GM19438 (cell line): ENCODE measurements around the gene ARMS2.

Experiments used
- ATAC-seq: cut with Tn5 transposase; IDR thresholded peaks from one replicate; pipeline ENCODE4 v1.9.1; 2021; ENCODE audit warnings: low read depth; ENCODE audit not compliant: unreplicated experiment

ARMS2 gene, protein sequence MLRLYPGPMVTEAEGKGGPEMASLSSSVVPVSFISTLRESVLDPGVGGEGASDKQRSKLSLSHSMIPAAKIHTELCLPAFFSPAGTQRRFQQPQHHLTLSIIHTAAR

DNA sequence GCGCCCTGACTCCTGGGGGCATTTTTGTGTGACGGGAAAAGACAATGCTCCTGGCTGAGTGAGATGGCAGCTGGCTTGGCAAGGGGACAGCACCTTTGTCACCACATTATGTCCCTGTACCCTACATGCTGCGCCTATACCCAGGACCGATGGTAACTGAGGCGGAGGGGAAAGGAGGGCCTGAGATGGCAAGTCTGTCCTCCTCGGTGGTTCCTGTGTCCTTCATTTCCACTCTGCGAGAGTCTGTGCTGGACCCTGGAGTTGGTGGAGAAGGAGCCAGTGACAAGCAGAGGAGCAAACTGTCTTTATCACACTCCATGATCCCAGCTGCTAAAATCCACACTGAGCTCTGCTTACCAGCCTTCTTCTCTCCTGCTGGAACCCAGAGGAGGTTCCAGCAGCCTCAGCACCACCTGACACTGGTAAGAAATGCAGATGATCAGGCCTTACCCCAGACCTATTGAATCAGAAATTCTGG, at the start of gene ARMS2:
Gene ARMS2, plus strand, starts transcription at position 51 of the 478 bp plus-strand sequence. Its CDS starts 75 bp downstream, at position 126.
- ATAC-seq, result no peak

DNA sequence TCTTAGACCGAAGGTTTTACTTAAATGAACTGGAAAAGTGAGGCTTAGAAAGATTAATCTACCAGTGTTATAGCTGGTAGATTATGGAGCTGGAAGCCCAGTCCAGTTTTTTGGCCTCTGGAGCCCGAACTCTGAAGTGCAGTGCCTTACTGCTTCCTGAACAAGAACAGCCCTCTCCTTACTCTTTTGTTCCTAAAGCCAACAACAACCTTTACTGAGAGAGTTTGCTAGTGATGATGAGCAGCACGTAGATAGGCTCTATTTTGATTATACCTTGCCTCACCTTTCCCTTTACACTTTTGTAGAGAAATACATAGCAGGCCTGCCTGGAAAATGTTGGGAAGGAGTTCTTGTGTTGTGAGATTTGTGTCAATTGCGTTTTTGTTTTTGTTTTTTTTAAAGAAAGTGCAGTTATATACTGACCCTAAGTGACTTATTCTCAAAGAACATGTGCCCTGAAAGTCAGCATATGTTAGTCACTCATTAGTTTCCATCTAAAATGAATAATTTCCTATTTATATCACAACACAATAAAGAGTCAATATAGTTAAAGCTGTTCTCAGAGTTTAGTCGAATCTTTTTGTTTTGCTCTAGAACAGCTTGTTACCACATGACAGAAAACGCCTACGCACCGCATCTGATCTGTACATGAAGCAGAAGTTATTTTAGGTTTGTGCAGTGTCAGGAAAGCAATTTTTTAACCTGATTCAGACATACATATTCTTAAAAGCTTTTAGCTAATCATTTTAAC, 46.9 kb upstream of the ARMS2 start:
- no peak for ATAC-seq

DNA sequence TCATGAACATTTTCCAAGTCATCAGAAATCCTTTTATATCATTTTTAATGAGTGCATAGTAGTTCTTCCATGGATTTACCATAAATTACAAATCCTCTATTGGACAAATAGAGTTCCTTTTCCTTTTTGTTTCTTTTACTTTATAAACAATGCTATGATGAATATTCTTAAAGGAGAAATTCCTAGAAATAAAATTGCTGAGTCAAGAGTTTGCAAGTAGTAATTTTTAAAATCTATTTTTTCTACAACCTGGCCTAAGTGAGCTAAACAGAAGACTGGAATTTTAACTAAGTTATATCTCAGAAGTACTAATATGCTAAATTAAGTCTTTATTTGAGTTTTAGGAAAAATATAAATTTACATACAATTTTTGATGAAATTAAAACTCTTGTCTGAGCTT, 41.1 kb upstream of the ARMS2 start:
- no peak for ATAC-seq

DNA sequence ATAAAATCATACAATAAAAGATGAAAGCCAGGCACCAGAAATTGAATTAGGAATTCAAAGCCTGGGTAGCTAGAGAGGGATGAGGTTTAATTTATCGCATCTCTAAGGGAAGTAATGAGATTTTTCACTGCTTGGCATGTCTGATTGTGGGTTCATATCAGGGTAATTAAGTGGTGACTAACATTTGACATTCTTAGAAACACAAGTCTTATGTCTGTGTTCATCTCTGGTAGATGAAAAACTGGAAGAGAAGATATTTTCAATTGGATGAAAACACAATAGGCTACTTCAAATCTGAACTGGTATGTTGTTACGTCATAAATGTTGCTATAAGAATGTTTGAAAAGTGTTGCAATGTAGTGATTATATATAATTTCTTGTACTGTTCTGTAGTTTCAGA, 36.8 kb upstream of the ARMS2 start:
- no peak for ATAC-seq

DNA sequence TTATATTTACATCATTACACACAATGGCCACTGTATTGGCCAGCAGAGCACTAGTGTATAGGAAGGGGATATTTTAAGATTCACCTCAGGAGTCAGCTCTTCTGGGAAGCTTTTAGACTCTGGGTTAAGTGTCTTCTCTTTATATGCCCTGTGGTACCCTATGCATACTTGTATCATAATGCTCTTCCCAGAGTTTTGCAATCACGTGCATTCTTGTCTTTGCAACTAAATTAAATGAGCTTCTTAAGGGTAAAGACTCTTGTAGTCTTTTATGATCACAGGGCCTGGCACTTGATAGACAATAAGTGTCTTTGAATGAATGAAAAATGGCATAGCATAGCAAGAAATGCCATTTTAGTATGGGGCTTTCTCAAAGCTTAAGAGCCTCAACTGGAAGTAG, 35.4 kb upstream of the ARMS2 start:
- no peak for ATAC-seq

DNA sequence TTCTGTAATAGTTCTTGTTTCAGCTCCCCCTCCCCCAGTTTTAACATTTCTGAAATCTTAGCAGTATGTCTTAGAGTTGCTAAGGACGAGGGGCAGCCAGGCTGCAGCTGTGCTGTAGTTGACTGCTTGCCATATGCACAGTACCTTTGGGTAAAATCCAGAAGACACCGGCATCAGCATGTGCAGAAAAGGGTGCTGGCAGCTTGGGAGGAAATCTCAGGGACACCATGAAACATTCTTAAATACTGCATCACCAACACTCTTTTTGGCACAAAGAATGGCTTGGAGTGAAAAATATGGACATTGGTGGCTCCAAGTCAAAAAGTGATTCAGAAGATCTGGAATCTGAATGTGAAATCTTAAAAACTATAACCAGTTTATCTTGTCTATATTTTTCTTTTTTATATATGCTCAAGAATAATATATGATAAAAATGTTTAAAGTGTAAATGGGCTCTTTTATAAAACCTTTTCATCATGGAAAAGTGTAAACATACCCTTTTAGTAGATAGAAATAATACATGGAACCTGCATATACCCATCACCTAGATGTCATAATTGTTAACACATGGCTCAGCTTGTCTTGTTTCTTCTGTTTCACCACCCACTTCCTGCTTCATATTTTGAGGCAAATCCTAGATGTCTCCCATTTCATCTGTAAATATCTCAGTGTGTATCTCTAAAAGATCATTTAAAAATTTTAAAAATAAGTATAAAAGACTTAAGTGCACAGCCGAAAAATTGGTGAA, 34.4 kb upstream of the ARMS2 start:
- no peak for ATAC-seq

DNA sequence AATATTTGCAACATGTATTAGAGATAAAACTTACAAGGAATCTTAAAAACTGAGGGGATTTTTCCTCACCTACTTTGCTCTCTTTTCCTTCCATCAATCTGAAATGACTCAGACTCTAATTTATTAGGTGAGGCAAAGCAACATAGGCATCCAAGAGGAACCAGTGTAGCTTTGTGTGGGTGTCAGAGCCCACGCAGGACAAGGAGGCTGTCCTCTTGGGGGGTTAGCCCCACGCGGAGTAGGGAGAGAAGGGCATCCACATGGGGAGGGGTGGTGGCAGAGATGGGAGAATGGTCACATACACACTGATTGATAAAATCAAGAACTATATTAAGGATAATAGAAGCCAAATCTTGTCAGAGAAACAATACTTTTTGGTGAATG, 33.8 kb upstream of the ARMS2 start:
- ATAC-seq, result no peak

DNA sequence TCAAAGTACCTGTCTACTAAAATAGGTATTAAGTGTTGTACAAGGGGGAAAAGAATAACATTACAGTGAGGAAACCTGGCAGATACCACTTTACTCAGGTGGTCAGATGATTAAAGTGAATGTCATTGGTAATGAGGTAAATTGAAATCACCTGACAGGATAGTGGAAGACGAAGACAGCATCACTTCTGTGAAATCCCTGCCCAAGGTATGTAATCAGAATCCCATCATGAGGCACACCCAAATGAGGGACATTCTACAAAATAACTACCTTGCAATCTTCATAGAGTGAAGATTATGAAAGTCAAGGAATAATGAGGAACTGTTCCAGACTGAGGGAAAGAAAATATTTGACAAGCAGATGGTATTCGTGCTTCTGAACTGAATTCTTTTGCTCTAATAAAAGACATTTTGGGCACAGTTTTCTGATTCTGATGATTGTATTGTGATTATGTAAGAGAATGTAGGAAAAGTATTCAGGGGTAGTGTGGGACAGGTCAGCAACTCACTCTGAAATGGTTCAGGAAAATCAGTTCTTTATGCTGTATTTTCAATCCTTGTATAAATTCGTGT, 33.3 kb upstream of the ARMS2 start:
- ATAC-seq, result no peak

DNA sequence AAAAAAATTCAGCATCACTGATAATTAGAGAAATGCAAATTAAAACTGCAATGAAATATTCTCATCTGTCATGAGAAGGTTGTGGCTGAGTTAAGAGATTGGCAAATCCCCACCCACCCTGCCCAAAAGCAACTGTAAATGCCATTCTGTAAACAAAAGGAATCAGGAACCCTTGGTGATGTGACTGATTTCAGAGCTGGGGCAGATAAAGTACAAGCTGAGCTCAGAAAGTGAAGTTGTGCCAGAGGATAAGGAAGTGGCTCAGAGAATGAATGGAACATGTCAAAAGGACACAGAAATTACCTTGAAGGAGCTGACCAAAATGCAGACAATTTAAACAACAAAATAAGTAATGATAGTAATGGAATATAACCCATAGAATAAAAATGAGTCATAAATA, 32.7 kb upstream of the ARMS2 start:
- no peak for ATAC-seq

DNA sequence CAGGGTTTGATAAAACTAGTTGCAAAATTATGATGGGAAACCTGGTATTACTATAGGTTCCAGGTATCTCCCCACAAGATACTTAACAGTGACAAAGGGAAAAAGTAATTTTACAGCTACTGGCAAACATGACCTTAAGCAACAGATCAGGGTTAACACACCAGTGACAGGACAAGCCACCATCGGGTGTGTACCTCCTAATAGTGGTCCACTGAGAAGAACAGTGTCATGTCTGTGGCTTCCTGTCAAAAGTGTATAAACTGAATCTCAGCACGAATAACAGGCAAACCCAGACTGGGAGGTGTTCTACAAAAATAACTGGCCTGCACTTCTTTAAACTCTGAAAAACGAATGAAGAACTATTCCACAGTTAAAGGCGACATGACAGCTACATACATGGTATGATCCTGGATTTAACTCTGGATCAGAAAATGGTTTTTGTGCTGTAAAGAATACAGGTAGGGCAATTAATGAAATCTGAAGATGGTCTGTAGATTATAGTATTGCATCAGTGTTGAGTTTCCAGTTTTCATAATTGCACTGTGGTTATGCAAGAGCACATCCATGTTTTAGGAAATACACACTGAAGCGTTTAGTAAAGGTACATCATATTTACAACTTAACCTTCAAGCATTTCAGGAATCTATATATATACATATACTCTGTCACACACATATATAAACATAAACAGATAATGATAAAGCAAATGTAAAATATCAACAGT, 32.0 kb upstream of the ARMS2 start:
- no peak for ATAC-seq

DNA sequence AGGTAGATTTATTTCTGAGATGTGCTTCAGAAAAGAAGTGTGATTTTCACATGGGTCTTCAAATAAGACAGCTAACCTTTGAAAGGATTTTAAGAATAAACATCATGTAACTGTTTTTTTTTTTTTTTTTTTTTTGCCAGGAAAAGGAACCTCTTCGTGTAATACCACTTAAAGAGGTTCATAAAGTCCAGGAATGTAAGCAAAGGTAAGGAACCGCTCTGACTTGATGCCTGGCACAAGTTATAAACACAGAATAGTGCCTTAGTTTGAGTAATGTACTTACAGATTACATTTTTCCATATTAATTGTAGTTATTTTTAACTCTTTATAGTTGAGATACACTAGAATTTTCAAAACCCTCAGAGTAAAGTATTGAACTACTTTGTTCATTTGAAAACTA, 30.4 kb upstream of the ARMS2 start:
- no peak for ATAC-seq

DNA sequence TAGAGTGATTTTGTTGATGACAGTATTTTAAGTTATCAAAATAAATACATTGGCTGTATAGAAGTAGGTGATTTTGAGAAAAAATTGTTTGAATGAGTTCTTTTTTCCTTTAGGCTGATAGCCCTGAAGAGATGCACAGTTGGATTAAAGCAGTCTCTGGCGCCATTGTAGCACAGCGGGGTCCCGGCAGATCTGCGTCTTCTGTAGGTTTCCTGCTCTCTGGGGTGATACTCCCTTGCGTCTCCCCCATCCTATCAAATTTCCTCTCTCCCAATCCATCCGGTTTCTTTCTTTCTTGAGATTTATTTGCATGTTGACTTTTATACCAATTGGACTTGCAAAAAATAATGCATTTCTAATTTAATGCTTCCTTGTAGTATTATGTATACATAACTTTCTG, 27.6 kb upstream of the ARMS2 start:
- ATAC-seq, result no peak

DNA sequence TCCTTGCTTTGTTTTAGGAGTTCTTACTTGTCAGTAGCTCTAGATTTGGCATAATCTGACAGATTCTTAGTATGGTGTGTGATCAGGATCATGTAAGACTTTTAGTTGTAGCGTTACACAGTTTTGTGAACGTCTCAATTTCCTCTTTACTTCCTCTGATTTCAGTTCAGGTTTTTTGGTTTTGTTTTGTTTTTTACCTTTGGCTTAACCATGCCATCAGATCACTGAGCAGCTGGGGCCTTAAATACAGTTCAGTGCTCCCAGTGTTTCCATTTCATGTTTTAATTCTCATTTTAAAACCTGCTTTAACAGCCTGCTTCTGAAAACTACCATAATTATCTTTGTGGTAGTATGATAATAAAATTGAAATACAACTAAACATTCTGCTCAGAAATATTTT, 27.2 kb upstream of the ARMS2 start:
- no peak for ATAC-seq

DNA sequence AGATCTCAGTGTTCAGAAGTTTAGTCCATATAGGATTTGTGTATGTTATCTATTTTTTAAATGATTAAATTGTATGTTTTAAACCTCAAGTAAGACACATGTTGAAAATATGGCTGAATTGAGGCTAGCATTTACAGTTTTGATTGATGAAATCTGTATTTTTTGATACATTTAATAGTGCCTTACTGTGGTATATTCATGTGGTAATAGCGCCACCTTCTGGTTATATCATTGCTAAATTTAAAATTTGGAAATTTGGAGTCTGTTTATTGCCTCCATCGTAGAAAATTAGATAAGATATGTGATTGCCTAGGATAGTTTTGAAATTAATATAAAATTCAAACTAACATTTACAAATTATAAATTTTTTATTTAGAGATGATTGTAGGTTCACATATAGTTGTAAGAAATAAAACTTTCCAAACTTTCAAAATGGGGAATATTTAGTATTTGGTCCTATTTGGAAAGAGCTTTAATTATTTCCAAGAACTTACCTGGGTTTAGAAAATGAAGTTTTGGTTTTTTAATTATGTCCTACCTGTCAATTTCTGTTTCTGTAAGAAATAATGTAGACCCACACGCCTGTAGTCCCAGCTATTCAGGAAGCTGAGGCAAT, 19.1 kb upstream of the ARMS2 start:
- no peak for ATAC-seq

DNA sequence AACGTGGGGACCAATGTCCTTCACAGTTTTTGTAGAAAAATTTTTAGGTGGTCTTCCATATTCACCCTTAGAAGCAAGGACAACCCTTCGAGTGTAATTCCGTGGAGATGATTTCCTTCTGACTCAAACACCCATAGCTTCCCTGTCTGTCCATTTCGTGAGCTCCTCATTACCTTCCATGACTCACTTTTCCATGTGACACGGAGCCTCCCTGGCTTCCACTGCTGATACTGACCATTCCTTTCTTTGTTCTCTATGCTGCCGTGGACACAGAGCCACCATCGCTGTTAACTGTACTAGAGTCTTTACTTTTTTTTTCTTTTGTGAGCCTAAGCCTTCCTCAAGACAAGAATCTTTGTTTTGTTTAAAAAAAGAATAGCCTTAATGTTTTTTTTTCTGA, 12.5 kb upstream of the ARMS2 start:
- ATAC-seq, result no peak

DNA sequence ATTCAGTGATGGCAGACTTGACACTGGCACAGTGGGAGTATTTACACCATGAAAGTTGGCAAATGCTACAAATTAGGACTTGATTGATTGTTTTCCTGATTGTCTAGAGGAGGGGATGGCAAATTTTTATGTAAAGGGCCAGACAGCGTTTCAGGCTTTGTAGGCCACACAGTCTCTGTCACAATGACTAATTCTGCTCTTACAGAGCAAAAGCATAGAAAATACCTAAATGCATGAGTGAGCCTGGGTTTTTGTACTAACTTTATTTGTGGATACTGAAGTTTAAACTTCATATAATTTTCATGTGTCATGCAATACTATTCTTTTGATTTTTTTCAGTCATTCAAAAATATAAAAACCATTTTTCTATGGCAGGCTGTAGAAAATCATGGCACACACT, 9.0 kb upstream of the ARMS2 start:
- no peak for ATAC-seq

DNA sequence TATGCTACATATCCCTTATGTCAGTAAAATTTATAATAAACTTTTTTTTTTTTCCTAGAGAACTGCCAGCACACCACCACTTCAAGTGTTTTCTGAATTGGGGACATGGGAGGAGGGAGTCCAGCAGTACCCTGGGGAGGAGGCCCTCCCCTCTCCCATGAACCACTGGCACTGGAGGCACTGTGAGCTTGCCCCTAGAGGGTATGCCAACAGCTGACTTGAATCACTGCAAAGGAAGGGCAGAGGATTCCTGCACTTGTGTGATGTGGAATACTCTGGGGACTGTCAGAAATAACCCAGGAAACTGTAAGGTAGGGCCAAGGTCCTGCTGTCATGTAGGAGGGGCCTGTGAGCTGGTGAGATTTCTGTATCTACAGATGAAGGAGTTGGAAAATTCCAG, 8.5 kb upstream of the ARMS2 start:
- ATAC-seq, result no peak

DNA sequence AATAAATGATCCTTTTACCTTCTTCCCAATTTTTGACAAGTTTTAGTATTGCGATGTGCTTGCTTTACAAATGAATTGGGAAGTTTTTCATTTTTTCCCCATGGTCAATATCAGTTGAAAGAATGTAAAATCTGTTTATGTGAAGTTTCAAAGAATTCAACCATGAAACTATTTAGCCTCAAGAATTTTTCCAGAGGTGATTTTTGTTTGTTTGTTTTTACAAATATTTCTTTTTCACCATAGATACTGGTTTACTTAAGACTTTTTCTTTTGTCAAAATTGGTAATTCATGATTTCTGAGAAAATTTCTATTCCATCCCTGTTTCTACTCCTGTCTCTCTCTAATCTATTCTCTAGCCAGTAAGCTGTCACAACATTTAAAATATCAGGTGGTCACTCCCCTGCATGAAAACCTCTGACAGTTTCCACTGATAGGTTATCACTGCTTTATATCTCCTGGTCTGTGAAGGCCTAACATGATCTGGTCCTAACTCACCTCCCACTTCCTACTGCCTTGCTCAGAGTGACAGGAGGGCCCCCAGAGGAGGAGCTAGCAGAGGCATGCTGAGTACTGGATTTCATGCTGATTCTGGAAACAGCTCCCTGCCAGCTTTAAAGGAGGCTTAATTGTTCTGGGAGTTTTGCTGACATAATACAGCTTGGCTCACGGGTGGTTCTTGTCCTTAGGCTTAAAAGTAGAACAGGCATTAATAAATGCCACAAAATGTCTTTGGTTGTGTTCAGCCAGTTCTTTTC, 7.6 kb upstream of the ARMS2 start:
- no peak for ATAC-seq

DNA sequence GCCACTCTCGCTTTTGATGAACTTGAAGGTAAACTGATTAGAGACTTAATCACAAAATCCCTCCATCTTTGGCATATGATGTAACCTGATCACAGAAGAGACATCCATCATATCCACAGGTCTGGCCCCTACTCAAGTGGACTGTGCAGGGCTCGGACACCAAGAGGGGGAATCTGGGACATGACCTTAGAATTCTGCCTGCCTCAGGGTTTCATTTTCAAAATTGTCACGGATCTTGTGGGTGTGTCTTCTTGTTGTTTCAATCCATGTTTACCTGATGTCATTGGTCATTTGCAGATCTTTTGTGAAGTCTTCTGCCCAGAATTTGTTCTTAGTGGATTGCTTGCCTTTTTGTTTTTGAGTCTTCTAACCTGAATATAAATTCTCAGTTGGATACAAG, 5.9 kb upstream of the ARMS2 start:
- no peak for ATAC-seq

DNA sequence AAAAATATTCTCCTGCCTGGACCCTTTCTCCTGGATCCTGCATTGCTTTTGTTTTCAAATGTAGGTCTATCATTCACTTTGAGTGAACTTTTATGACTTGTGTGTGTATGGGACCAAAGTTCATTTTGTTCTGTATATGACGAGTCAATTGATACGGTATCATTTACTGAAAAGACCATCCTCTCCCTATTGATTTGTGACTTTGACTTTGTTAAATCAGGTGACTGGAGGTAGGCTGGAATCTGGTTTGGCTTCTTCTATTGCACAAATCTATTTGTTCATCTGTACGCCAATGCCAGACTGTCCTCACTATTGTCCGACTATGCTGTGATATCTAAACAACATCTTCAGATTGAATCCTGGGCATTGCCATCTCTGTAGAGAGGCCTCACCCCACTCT, 5.3 kb upstream of the ARMS2 start:
- no peak for ATAC-seq
